GM18868 (cell line): Measurements from ENCODE around the gene PSORS1C1.

Source experiments
- ATAC-seq: cut with Tn5 transposase; IDR thresholded peaks from one replicate; pipeline ENCODE4 v1.9.1; 2021; ENCODE audit warnings: mild to moderate bottlenecking, moderate library complexity; ENCODE audit not compliant: unreplicated experiment

Gene PSORS1C1

GRCh38 chr6:31125586-31126363, 11.2 kb downstream of the PSORS1C1 start:
- no peak for ATAC-seq

- ATAC-seq: no peak
These were observed 12.0 kb downstream of the PSORS1C1 start for GRCh38 chr6:31126396-31127175.

- no peak for ATAC-seq
These were observed 13.6 kb downstream of the PSORS1C1 start for GRCh38 chr6:31128093-31128676.

- no peak for ATAC-seq
These were observed 14.5 kb downstream of the PSORS1C1 start for GRCh38 chr6:31129130-31129529.

- no peak for ATAC-seq
These were observed 16.2 kb downstream of the PSORS1C1 start for GRCh38 chr6:31130751-31131150.

- no peak for ATAC-seq
These were observed 17.0 kb downstream of the PSORS1C1 start for GRCh38 chr6:31131595-31131994.

GRCh38 chr6:31132806-31133205, 18.2 kb downstream of the PSORS1C1 start:
- no peak for ATAC-seq

GRCh38 chr6:31135710-31136109, 21.1 kb downstream of the PSORS1C1 start:
- peak; percentile 60 for ATAC-seq

- no peak for ATAC-seq
These were observed 24.4 kb downstream of the PSORS1C1 start, which contains the start of gene PSORS1C2 for GRCh38 chr6:31138982-31139381. TSS of gene PSORS1C2 (minus strand) at chr6:31139066. CDS start at chr6:31139026, 40 bp downstream.

GRCh38 chr6:31139599-31139998, 25.0 kb downstream of the PSORS1C1 start:
- no peak for ATAC-seq

- ATAC-seq: no peak
These were observed 26.0 kb downstream of the PSORS1C1 start for GRCh38 chr6:31140643-31141042.

GRCh38 chr6:31142361-31142761, 27.8 kb downstream of the PSORS1C1 start:
- no peak for ATAC-seq

- ATAC-seq: no peak
These were observed 28.5 kb downstream of the PSORS1C1 start for GRCh38 chr6:31143148-31143547.

- ATAC-seq: no peak
These were observed 29.8 kb downstream of the PSORS1C1 start for GRCh38 chr6:31144296-31144969.

- ATAC-seq: no peak
These were observed 30.4 kb downstream of the PSORS1C1 start for GRCh38 chr6:31144970-31145340.

GRCh38 chr6:31145386-31145785, 30.8 kb downstream of the PSORS1C1 start:
- ATAC-seq: no peak

GRCh38 chr6:31149827-31150447, 35.3 kb downstream of the PSORS1C1 start:
- no peak for ATAC-seq

- no peak for ATAC-seq
These were observed 38.2 kb downstream of the PSORS1C1 start for GRCh38 chr6:31152781-31153180.

GRCh38 chr6:31154436-31154835, 39.8 kb downstream of the PSORS1C1 start:
- no peak for ATAC-seq

- no peak for ATAC-seq
These were observed 42.0 kb downstream of the PSORS1C1 start for GRCh38 chr6:31156641-31157040.
